B cell (primary cell): ENCODE results near the gene SPA17.

Experiments
- CTCF ChIP-seq: fragments of 200-600 bp; IDR thresholded peaks from one replicate; pipeline ENCODE4 v1.8.0; 2022; ENCODE audit warnings: antibody characterized with exemption, mild to moderate bottlenecking
- EZH2 ChIP-seq: IDR thresholded peaks from 2 replicates; pipeline ENCODE4 v1.6.1; 2012; ENCODE audit warnings: borderline replicate concordance, low read depth, mild to moderate bottlenecking, moderate library complexity, low read length; ENCODE audit not compliant: insufficient read depth, poor library complexity, severe bottlenecking

GRCh38 chr11:124724979-124725718 is 51.4 kb downstream of the SPA17 start:
- TF ChIP-seq CTCF (no peak), EZH2 (no peak)
